ENCODE data around the gene MTCL1. TPM values are rescaled to one million over a fixed set of nuclear protein-coding genes. Genes with fewer than 3 reads are reported as not detected.

Gene MTCL1
- total RNA-seq, 1 experiment from 2014 or later, result 22.7 TPM

- Histone ChIP-seq H3K27me3 (ENCODE audit: insufficient read depth, low read length) (no peaks in the 10 kb centered on the region), H2AFZ (ENCODE audit: low read depth, low read length, poor library complexity, severe bottlenecking) (no peak overlapping the region), H3K27ac (ENCODE audit: low read depth, low read length) (peak overlapping the region; percentile 64), H3K4me2 (ENCODE audit: low read length) (peak overlapping the region; percentile 61), H3K4me3 (replicated peaks in 1 of 2; ENCODE audit: low read depth in 1 of 2, low read length in 2 of 2) (no peak overlapping the region), H3K36me3 (ENCODE audit: control insufficient read depth in 1 of 2, insufficient read depth in 2 of 2, low read length in 2 of 2) (peaks cover 0 to 6% of the 10 kb centered on the region in 2 experiments; a peak in 2 of 4 replicates), H4K20me1 (ENCODE audit: insufficient read depth) (no peaks in the 10 kb centered on the region), H3K9me3 (ENCODE audit: control insufficient read depth in 1 of 2, insufficient read depth in 1 of 2, low read depth in 1 of 2, low read length in 2 of 2) (no peaks in the 10 kb centered on the region), H3K9ac (ENCODE audit: low read length) (peak overlapping the region; percentile 43; the same call in 1 of the 2 replicates), H3K79me2 (ENCODE audit: insufficient read depth, low read length) (peaks cover 16% of the 10 kb centered on the region), H3K4me1 (ENCODE audit: control insufficient read depth in 1 of 2, insufficient read depth in 2 of 2, low read length in 2 of 2) (peaks cover 16 to 19% of the 10 kb centered on the region in 2 experiments), H3K9me2 (ENCODE audit: insufficient read depth) (no peaks in the 10 kb centered on the region)
- ATAC-seq (peak; percentile 25), DNase-seq (ENCODE audit: low read depth, low spot score) (no peak)
- intact Hi-C loops (cut with micrococcal nuclease), result no loop called here
- ChIA-PET RAD21 (ENCODE audit: low non-redundant PET in 1 of 2, low total read pairs in 2 of 2, uncharacterized antibody in 2 of 2, unreplicated experiment in 2 of 2) (no interaction called here), POLR2A (interaction anchor here (0.7 to 1.1 kb wide), 3 partner anchors 8 to 17 kb away, joined by 3 to 4 read pairs (median 3); no protein-coding TSS in a partner anchor), CTCF (no interaction called here)
- BruUV-seq (replicated peaks), result no TSS peak
- TF ChIP-seq FOSL1 (IDR thresholded peaks at IDR 0.05; ENCODE audit: low read depth) (no peak), ZFX (IDR thresholded peaks at IDR 0.05) (no peak), RAD21 (IDR thresholded peaks at IDR 0.05; ENCODE audit: low read depth) (no peak), ELF1 (IDR thresholded peaks at IDR 0.05; ENCODE audit: borderline replicate concordance, low read depth) (no peak), SRF (IDR thresholded peaks at IDR 0.05; ENCODE audit: low read depth) (no peak), POLR2AphosphoS5 (IDR thresholded peaks at IDR 0.05; ENCODE audit: low read depth, low read length) (no peak), CBX3 (IDR thresholded peaks at IDR 0.05; ENCODE audit: low read depth) (no peak), TCF7L2 (IDR thresholded peaks at IDR 0.05; ENCODE audit: borderline replicate concordance, extremely low read depth, insufficient read depth, insufficient read length) (no peak), YY1 (IDR thresholded peaks at IDR 0.05; ENCODE audit: extremely low read depth, insufficient replicate concordance, low read depth, low read length) (no peak), EZH2phosphoT487 (IDR thresholded peaks at IDR 0.05; ENCODE audit: borderline replicate concordance) (no peak), MAX (IDR thresholded peaks at IDR 0.05) (no peak), EZH2 (IDR thresholded peaks at IDR 0.05) (no peak), SP1 (IDR thresholded peaks at IDR 0.05; ENCODE audit: low read depth) (no peak), SIN3A (IDR thresholded peaks at IDR 0.05; ENCODE audit: low read depth) (no peak), ZNF274 (IDR thresholded peaks at IDR 0.05; ENCODE audit: low read depth, low read length) (no peak), EGR1 (IDR thresholded peaks at IDR 0.05; ENCODE audit: low read depth) (no peak), CEBPB (IDR thresholded peaks at IDR 0.05; ENCODE audit: low read depth) (no peak), JUND (IDR thresholded peaks at IDR 0.05) (no peak)
- TF ChIP-seq, protein P1, sequence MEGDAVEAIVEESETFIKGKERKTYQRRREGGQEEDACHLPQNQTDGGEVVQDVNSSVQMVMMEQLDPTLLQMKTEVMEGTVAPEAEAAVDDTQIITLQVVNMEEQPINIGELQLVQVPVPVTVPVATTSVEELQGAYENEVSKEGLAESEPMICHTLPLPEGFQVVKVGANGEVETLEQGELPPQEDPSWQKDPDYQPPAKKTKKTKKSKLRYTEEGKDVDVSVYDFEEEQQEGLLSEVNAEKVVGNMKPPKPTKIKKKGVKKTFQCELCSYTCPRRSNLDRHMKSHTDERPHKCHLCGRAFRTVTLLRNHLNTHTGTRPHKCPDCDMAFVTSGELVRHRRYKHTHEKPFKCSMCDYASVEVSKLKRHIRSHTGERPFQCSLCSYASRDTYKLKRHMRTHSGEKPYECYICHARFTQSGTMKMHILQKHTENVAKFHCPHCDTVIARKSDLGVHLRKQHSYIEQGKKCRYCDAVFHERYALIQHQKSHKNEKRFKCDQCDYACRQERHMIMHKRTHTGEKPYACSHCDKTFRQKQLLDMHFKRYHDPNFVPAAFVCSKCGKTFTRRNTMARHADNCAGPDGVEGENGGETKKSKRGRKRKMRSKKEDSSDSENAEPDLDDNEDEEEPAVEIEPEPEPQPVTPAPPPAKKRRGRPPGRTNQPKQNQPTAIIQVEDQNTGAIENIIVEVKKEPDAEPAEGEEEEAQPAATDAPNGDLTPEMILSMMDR (IDR thresholded peaks at IDR 0.05 in 2 of 3, conservative IDR thresholded peaks at IDR 0.05 in 1 of 3; ENCODE audit: borderline replicate concordance in 1 of 3, insufficient read depth in 1 of 3, low read depth in 2 of 3, low read length in 2 of 3), result no peak
- TF ChIP-seq, protein P2, sequence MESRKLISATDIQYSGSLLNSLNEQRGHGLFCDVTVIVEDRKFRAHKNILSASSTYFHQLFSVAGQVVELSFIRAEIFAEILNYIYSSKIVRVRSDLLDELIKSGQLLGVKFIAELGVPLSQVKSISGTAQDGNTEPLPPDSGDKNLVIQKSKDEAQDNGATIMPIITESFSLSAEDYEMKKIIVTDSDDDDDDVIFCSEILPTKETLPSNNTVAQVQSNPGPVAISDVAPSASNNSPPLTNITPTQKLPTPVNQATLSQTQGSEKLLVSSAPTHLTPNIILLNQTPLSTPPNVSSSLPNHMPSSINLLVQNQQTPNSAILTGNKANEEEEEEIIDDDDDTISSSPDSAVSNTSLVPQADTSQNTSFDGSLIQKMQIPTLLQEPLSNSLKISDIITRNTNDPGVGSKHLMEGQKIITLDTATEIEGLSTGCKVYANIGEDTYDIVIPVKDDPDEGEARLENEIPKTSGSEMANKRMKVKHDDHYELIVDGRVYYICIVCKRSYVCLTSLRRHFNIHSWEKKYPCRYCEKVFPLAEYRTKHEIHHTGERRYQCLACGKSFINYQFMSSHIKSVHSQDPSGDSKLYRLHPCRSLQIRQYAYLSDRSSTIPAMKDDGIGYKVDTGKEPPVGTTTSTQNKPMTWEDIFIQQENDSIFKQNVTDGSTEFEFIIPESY (IDR thresholded peaks at IDR 0.05; ENCODE audit: extremely low read depth, insufficient replicate concordance, low read length), result no peak
Observed at GRCh38 chr18:8721094-8721669, 15.8 kb downstream of the MTCL1 start.

All from HCT116 (cell line).